ENCODE results near the gene POLR3F.

DNA sequence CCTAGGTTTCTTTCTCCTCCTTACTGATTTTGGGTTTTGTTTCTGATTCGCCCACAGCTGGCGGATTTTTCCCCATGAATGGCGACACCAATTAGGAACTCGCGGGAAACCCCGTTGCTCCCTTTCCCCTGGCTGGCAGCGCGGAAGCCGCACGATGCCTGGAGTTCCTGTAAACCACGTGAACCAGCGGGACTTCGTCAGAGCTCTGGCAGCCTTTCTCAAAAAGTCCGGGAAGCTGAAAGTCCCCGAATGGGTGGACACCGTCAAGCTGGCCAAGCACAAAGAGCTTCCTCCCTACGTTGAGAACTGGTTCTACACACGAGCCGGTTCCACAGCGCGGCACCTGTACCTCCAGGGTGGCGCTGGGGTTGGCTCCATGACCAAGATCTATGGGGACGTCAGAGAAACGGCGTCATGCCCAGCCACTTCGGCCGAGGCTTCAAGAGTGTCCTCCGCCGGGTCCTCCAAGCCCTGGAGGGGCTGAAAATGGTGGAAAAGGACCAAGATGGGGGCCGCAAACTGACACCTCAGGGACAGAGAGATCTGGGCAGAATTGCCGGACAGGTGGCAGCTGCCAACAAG is 37.4 kb downstream of the POLR3F start:
- TF ChIP-seq, protein P1, sequence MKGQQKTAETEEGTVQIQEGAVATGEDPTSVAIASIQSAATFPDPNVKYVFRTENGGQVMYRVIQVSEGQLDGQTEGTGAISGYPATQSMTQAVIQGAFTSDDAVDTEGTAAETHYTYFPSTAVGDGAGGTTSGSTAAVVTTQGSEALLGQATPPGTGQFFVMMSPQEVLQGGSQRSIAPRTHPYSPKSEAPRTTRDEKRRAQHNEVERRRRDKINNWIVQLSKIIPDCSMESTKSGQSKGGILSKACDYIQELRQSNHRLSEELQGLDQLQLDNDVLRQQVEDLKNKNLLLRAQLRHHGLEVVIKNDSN (IDR thresholded peaks at IDR 0.05): no peak
- TF ChIP-seq RAD21 (IDR thresholded peaks at IDR 0.05; ENCODE audit: low read depth): no peak
- no peak for TF ChIP-seq REST (IDR thresholded peaks at IDR 0.05; ENCODE audit: low read depth)
- TF ChIP-seq ZBTB7A (IDR thresholded peaks at IDR 0.05; ENCODE audit: low read depth): no peak
- no peak for TF ChIP-seq CREB1 (IDR thresholded peaks at IDR 0.05; ENCODE audit: low read depth)
- no peak for TF ChIP-seq EP300 (IDR thresholded peaks at IDR 0.05; ENCODE audit: borderline replicate concordance)
- TF ChIP-seq EGR1 (IDR thresholded peaks at IDR 0.05): no peak
- TF ChIP-seq, protein P2, sequence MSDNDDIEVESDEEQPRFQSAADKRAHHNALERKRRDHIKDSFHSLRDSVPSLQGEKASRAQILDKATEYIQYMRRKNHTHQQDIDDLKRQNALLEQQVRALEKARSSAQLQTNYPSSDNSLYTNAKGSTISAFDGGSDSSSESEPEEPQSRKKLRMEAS (IDR thresholded peaks at IDR 0.05): no peak
- no peak for TF ChIP-seq TCF12 (IDR thresholded peaks at IDR 0.05; ENCODE audit: low read depth)
- no peak for TF ChIP-seq YY1 (IDR thresholded peaks at IDR 0.05; ENCODE audit: low read depth)

Data from Ishikawa (cell line).